Myocyte (in vitro differentiated cells): ENCODE data around the gene CBS. TPM values are rescaled to one million over a fixed set of nuclear protein-coding genes. Genes with fewer than 3 reads are reported as not detected.

Experiments
- total RNA-seq: library from RNA; depleted of rRNA; stranded (reverse); fragments of >200 nt; gene quantifications from 2 replicates; pipeline ENCODE4 v1.2.3, GENCODE V29; 2014

CBS gene
- total RNA-seq, 1 donor from 2014 or later, result 15.8 TPM

Other genes starting within 250 kb of the CBS start
- 7.5 and 8.7 TPM in 2 replicates for gene WDR4, start 196.3 kb downstream of the CBS start, total RNA-seq
- gene NDUFV3, start 182.5 kb downstream of the CBS start, total RNA-seq, result 40.7 and 44.0 TPM in 2 replicates
- not detected in 2 replicates for gene ERVH48-1, start 150.2 kb downstream of the CBS start, total RNA-seq
- 16.5 and 18.4 TPM in 2 replicates for gene PKNOX1, start 101.3 kb downstream of the CBS start, total RNA-seq
- gene U2AF1, start 31.7 kb upstream of the CBS start, total RNA-seq, result 17.9 and 18.3 TPM in 2 replicates
- not detected in 2 replicates for gene CRYAA, start 93.2 kb upstream of the CBS start, total RNA-seq